Motor neuron (in vitro differentiated cells): ENCODE measurements around the gene UNC13B. TPM values are rescaled to one million over a fixed set of nuclear protein-coding genes. Genes with fewer than 3 reads are reported as not detected.
A peak's percentile ranks its signal among the peaks of the same experiment; 100 is the strongest.
"Not testable (repeated sequence)": the region's sequence is repeated elsewhere in the genome, so short reads cannot be mapped to it uniquely, and the experiment has no call there.

ENCODE experiments used
- ATAC-seq, 8 experiments: fragments of 200-7000 bp; cut with Tn5 transposase; replicated peaks in 6 of 8; 2 replicates each; pipeline ENCODE4 v1.8.0; 2021; ENCODE audit warnings: mild to moderate bottlenecking in 8 of 8, moderate library complexity in 8 of 8
- H3K27ac ChIP-seq, 2 donors: fragments of 250-450 bp; sonication (Bioruptor Pico); 2 replicates each; pipeline ENCODE4 v1.9.0; 2021; ENCODE audit warnings: antibody characterized with exemption in 2 of 2, mild to moderate bottlenecking in 2 of 2, moderate library complexity in 1 of 2
- H3K4me1 ChIP-seq, 2 donors: fragments of 250-450 bp; sonication (Bioruptor Pico); replicated peaks in 1 of 2; 2 replicates each; pipeline ENCODE4 v1.6.1; 2021; ENCODE audit warnings: antibody characterized with exemption in 2 of 2, mild to moderate bottlenecking in 2 of 2, moderate library complexity in 1 of 2
- H3K4me3 ChIP-seq, 5 donors: fragments of 250-450 bp; sonication (Bioruptor Pico); 2 replicates each; pipeline ENCODE4 v1.9.0; 2021; ENCODE audit warnings: antibody characterized with exemption in 5 of 5, mild to moderate bottlenecking in 5 of 5, moderate library complexity in 4 of 5
- WGBS, 10 experiments: fragments of 450-650 bp; shearing (Covaris generic); methylation state at CpG; one replicate each; pipeline ENCODE4 v1.0.0; 2022; 5-methylcytosine and 5-hydroxymethylcytosine counted together
- in situ Hi-C, 9 experiments: fragments of 400-800 bp; cut with MboI; loops; one replicate each; pipeline ENCODE4 v1.15.0; 2021; ENCODE audit warnings: low sequenced_read_pairs in 9 of 9, low pct_unique_long_range_greater_than_20kb in 2 of 9; ENCODE audit not compliant: unreplicated experiment in 9 of 9
- total RNA-seq, 8 experiments: library from RNA; unstranded; fragments of 300-600 nt; gene quantifications; 2 replicates each; pipeline versions ENCODE4 v1.2.3 to v1.2.4, GENCODE V29; 2022

The UNC13B gene
- total RNA-seq, 8 experiments from 2014 or later = 32.3 to 71.1 (median 53.4) TPM

DNA sequence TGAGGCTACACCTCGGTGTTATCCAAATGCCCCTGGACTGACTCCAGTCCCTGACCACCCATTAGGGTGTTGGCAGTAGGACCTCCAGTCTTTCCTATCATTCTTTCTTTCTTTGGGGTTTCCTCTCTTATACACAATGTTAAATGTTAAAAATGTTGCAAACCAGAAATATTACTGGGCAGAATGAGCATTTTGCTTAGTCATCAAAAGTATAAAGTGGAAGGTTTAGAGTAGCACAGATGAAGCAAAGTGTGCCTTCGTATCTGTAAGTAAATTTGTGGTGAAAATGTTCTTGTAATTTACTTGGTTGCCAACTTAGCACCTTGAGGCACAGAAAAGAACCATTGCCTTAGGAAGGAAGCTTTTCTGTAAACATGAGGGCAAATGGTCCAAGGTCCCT, 21.7 kb upstream of the UNC13B start:
- ATAC-seq = no peak
- Histone ChIP-seq H3K27ac (no peak overlapping the region), H3K4me1 (no peaks in the 10 kb centered on the region), H3K4me3 (no peak overlapping the region)
- in situ Hi-C loops = no loop called here
- WGBS, 10 experiments = 40 to 78% (median 59%) methylated on average over 1 to 2 of the region's 2 CpGs; no CpG with 5 or more reads in 2 of the 10 experiments

DNA sequence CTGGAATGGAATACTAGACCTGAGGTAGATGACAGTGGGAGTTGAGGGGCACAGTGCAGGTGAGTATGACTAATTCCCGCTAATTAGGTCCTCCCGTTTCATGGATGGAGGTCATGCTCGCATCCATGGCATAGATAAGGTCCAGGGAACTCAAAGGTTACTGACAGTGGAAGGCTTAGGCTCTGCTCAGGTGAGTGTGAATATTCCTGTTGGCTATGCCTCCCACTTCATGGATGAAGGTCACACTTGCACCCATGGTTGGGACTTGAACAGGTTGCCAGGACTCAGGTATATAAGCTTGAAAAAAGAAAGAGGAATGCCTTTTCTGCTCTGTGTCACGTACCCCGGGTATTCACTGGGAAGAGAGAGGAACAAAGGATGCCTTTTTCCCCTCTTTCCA, 19.8 kb upstream of the UNC13B start:
- Histone ChIP-seq H3K27ac (no peak overlapping the region), H3K4me1 (no peaks in the 10 kb centered on the region), H3K4me3 (no peak overlapping the region)
- 28 to 100% (median 70%) methylated on average over 1 to 4 of the region's 5 CpGs; no CpG with 5 or more reads in 3 of the 10 experiments for WGBS, 10 experiments
- in situ Hi-C loops = no loop called here
- no peak for ATAC-seq

DNA sequence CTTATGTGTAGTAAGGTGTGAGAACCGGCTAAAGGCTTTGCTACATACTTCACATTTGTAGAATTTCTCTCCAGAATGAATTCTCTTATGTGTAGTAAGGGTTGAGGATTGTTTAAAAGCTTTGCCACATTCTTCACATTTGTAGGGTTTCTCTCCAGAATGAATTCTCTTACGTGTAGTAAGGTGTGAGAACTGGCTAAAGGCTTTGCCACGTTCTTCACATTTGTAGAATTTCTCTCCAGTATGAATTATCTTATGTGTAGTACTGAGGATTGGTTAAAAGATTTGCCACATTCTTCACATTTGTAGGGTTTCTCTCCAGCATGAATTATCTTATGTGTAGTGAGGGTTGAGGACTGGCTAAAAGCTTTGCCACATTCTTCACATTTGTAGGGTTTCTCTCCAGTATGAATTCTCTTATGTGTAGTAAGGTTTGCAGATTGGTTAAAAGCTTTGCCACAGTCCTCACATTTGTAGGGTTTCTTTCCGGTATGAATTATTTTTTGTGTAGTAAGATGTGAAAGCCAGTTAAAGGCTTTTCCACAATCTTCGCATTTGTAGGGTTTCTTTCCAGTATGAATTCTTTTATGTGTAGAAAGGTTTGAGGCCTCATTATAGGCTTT, 13.8 kb upstream of the UNC13B start:
- ATAC-seq, in situ Hi-C loops: not testable (repeated sequence)
- WGBS, 10 experiments = 40 to 100% (median 81%) methylated on average over 1 to 4 of the region's 5 CpGs; no CpG with 5 or more reads in 1 of the 10 experiments

DNA sequence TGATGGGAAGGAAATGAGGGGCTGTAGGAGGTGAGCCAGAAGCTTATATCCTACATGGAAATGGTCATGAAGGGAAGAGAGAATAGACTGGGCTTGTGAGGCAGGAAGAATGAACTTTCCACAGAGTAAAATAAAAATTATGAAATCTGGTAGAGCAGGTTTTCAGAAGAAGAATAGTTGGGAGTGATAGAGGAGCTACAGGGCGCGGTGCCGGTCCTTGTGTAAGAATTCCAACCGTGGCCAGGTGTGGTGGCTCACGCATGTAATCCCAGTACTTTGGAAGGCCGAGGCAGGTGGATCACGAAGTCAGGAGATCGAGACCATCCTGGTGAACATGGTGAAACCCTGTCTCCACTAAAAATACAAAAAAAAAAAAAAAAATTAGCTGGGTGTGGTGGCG, 8.9 kb upstream of the UNC13B start:
- ATAC-seq = no peak
- no peak overlapping the region for H3K27ac ChIP-seq
- WGBS, 10 experiments = 0 to 100% (median 82%) methylated on average over 1 to 9 of the region's 9 CpGs; no CpG with 5 or more reads in 2 of the 10 experiments
- H3K4me3 ChIP-seq = no peak overlapping the region
- H3K4me1 ChIP-seq = no peaks in the 10 kb centered on the region
- in situ Hi-C loops = loop anchor here in 1 of 9 experiments (25.0 kb wide), 1 partner anchor 109 kb away; no protein-coding TSS in a partner anchor

More for the DNA sequence above, 13.8 kb upstream of the UNC13B start:
- not testable (repeated sequence) for H3K27ac ChIP-seq, H3K4me3 ChIP-seq, H3K4me1 ChIP-seq

DNA sequence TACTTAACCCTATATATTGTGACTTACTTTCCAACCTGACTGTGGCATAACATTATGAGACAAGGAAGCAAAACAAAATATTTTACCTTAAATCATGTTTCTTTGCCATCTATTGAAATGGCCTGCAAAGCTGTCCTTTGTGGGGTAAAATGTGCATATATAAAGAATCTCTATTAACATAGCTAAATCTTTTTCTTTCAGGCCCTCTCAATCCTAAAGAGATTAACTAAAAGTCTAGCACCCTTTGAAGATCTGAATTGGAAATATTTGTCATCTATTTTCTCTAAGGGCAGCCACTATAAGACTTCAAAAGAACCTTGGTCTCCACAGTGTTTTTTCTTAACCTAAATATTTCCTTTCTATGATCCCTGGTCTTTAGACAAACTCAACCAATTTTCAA, 5.0 kb upstream of the UNC13B start:
- ATAC-seq = no peak

DNA sequence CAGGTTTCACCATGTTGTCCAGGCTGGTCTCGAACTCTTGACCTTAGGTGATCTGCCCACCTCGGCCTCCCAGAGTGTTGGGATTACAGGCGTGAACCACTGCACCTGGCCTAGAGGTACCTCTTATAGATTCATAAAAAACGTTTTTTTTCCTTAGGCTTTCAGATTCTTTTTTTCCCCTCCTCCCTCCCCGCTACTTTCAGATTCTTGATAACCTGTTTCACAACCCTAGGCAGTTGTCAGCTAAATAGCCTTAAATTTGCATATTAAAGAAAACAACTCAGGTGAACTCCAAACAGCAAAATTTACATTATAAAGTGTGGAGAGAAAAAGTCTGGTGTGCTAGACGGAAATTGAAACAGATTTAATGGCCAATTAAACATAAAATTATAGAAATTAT, 4.0 kb upstream of the UNC13B start:
- WGBS, 10 experiments = 38 to 100% (median 63%) methylated on average over 1 to 6 of the region's 6 CpGs; no CpG with 5 or more reads in 2 of the 10 experiments
- not testable (repeated sequence) for H3K4me3 ChIP-seq, ATAC-seq, H3K27ac ChIP-seq, H3K4me1 ChIP-seq
- in situ Hi-C loops = loop anchor here in 1 of 9 experiments (25.0 kb wide), 1 partner anchor 104 kb away; no protein-coding TSS in a partner anchor

More for the DNA sequence above, 5.0 kb upstream of the UNC13B start:
- in situ Hi-C loops = loop anchor here in 1 of 9 experiments (25.0 kb wide), 1 partner anchor 106 kb away; no protein-coding TSS in a partner anchor
- no peak overlapping the region for H3K27ac ChIP-seq
- no peak overlapping the region for H3K4me3 ChIP-seq
- H3K4me1 ChIP-seq = peaks cover 0 to 3% of the 10 kb centered on the region in 2 donors

DNA sequence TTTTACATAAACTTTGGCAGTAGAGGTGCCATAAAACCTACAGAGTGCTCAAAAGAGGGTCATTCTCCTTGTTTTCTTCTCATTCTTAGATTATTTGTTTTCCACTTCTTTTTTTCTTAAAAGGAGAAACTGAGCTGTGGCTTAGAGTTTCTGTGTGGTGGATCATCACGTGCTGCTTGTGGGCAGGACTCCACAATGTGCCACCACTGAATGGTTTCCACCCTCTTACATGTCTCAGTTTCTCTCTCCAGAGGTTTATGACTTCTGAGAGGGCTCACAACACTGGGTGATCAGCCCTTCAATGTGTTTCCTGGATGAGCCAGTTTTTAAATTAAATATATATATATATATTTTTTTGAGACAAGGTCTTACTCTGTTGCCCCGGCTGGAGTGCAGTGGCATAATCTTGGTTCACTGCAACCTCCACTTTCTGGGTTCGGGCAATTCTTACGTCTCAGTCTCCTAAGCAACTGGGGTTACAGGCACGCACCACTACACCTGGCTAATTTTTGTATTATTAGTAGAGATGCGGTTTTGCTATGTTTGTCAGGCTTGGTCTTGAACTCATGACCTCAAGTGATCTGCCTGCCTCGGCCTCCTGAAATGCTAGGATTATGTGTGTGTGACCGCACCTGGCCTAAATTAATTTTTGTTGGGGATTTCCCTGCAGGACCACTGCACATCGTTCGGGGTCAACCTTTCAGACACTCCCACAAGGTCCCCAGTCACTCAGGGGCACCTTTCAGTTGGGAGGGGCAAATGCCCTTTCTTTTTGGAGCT, 3.1 kb upstream of the UNC13B start:
- WGBS, 10 experiments = 40 to 91% (median 76%) methylated on average over 1 to 8 of the region's 10 CpGs
- H3K27ac ChIP-seq = no peak overlapping the region
- H3K4me3 ChIP-seq = no peak overlapping the region
- ATAC-seq = no peak
- in situ Hi-C loops = loop anchor here in 1 of 9 experiments (25.0 kb wide), 1 partner anchor 104 kb away; no protein-coding TSS in a partner anchor
- peaks cover 4 to 8% of the 10 kb centered on the region in 2 donors for H3K4me1 ChIP-seq

DNA sequence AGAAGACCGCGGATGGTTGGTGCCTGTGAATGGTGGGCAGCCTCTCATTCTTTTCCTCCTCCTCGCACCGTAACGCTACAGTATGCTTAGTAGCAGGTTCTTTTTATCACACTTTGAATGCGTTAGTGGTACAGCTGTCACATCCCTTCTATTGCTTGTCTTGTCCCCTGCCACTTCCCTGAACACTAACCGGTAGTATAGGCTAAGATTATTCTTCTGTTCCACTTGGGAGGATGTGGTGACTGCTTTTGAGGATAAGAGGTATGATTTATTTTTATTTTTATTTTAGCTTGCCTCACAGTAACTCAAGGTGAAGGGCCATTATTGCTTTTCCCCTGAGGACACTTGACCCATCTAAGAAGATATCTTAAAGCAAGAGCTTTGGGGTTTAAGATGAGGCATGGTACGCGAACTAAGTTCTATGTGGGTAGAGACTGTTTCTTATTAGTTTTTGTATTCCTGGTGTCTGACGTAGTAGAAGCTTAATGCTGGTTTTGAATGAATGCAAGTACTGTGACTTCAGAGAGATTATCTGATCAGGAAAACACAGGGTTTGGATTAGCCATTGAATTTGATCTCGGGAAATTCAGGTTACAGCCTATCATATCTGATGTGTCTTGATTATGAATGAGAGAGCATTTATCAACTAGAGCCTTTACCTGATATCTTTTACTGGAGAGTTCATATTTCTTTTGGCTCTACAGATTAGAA, 951 bp downstream of the UNC13B start:
- 0 to 29% (median 19%) methylated on average over 1 to 9 of the region's 11 CpGs for WGBS, 10 experiments
- Histone ChIP-seq H3K27ac (peak overlapping the region; percentile 93 to 94), H3K4me3 (peak overlapping the region; percentile 70 to 98 (median 70)), H3K4me1 (peaks cover 12 to 14% of the 10 kb centered on the region in 2 donors)
- in situ Hi-C loops = loop anchor here in 1 of 9 experiments (25.0 kb wide), 1 partner anchor 100 kb away; no protein-coding TSS in a partner anchor
- ATAC-seq = no peak

DNA sequence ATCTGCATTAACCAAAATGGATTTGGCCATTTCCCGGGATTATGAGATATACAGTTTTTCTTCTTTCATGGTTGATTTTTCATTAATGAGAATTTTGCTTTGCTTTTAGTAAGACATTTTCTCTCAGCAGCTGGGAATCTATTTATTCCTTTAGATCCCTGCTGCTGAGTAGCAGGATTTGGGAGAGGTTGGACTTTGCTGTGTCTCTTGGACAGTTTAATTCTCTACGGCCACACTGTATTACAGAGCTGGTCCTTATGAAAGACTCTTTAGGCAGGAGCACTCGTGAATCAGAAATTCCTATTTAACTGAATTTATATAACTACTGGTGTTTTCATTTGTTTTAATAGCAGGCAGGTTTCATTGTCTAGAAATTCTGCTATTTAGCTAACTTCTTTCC, 1.6 kb downstream of the UNC13B start:
- ATAC-seq = no peak
- WGBS, 10 experiments = 0 to 100% (median 60%) methylated on average over 1 to 3 of the region's 3 CpGs; no CpG with 5 or more reads in 1 of the 10 experiments
- Histone ChIP-seq H3K27ac (no peak overlapping the region), H3K4me3 (peak overlapping the region; percentile 70 to 98 (median 70)), H3K4me1 (peaks cover 12 to 14% of the 10 kb centered on the region in 2 donors)
- in situ Hi-C loops = loop anchor here in 1 of 9 experiments (25.0 kb wide), 1 partner anchor 99 kb away; no protein-coding TSS in a partner anchor

DNA sequence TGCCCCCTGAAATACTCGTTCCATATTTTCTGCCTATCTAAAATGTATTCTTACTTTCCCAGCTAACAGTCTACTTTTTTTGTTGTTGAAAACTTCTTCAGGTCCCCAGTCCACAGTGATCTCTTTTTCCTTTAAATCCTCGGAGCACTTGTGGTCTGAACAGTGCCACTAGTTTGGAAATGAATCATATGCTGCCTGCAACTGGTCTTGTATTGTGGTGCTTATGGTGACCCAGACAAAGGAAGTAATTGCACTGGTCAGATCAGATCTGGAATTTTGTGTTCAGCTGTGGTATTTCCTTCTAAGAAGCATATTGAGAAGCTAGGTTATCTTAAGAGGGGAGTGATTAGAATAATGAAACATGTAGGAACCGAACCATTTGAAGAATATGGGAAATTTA, 2.9 kb downstream of the UNC13B start:
- H3K27ac ChIP-seq = no peak overlapping the region
- 40 to 100% (median 83%) methylated on average over 1 to 3 of the region's 3 CpGs for WGBS, 10 experiments
- peaks cover 12 to 14% of the 10 kb centered on the region in 2 donors for H3K4me1 ChIP-seq
- no peak for ATAC-seq
- H3K4me3 ChIP-seq = no peak overlapping the region
- in situ Hi-C loops = loop anchor here in 1 of 9 experiments (25.0 kb wide), 1 partner anchor 98 kb away; no protein-coding TSS in a partner anchor

DNA sequence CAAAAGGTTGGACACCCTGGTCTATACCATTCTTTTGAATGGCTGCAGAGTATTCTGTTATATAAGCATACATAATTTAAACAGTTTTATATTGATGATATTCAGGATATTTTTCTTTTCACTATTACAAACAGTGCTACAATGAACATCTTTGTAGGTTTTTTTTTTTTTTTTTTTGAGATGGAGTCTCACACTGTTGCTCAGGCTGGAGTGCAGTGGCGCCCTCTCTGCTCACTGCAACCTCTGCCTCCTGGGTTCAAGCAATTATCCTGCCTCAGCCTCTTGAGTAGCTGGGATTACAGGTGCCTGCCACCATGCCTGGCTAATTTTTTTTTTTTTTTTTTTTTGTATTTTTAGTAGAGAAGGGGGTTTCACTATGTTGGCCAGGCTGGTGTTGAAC, 5.6 kb downstream of the UNC13B start:
- H3K27ac ChIP-seq = not testable (repeated sequence)
- in situ Hi-C loops = loop anchor here in 1 of 9 experiments (25.0 kb wide), 1 partner anchor 95 kb away; no protein-coding TSS in a partner anchor
- WGBS, 10 experiments = 86 to 100% methylated on average over 1 of the region's 1 CpG; no CpG with 5 or more reads in 8 of the 10 experiments

DNA sequence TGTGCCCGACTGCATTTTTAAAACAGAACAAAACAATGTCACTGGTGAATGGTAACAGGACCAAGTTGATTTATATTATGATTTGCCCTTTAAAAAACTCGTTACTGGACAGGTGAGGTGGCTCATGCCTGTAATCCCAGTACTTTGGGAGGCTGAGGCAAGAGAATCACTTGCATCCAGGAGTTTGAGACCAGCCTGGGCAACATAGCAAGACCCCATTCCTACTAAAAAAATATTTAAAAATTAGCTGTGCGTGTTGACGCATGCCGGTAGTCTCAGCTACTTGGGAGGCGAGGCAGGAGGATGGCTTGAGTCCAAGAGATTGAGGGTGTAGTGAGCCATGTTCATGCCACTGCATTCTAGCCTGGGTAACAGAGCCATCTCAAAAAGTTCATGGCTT, 7.2 kb downstream of the UNC13B start:
- in situ Hi-C loops = loop anchor here in 1 of 9 experiments (25.0 kb wide), 1 partner anchor 93 kb away; no protein-coding TSS in a partner anchor
- H3K4me1 ChIP-seq = peaks cover 12 to 23% of the 10 kb centered on the region in 2 donors
- 93 to 100% (median 94%) methylated on average over 1 to 6 of the region's 6 CpGs; no CpG with 5 or more reads in 4 of the 10 experiments for WGBS, 10 experiments
- H3K4me3 ChIP-seq = no peak overlapping the region
- H3K27ac ChIP-seq = no peak overlapping the region
- ATAC-seq = no peak

More for the DNA sequence above, 5.6 kb downstream of the UNC13B start:
- ATAC-seq, H3K4me3 ChIP-seq: not testable (repeated sequence)
- H3K4me1 ChIP-seq = peaks cover 10 to 20% of the 10 kb centered on the region in 2 donors
